LoVo (cell line): ENCODE results near the gene GSG1L.

Experiments used
- DNase-seq: peaks from one replicate; pipeline ENCODE4 v3.0.0-alpha.2; 2016; ENCODE audit warnings: low spot score

GSG1L gene

GRCh38 chr16:28014851-28015250, 48.7 kb downstream of the GSG1L start:
- no peak for DNase-seq

GRCh38 chr16:28013878-28014277, 49.6 kb downstream of the GSG1L start:
- no peak for DNase-seq

GRCh38 chr16:28013392-28013791, 50.1 kb downstream of the GSG1L start:
- no peak for DNase-seq

- no peak for DNase-seq
These were observed 51.5 kb downstream of the GSG1L start for GRCh38 chr16:28011971-28012445.

- DNase-seq, result no peak
These were observed 52.3 kb downstream of the GSG1L start for GRCh38 chr16:28011223-28011622.

- DNase-seq, result no peak
These were observed 52.8 kb downstream of the GSG1L start for GRCh38 chr16:28010671-28011070.

- DNase-seq, result no peak
These were observed 53.7 kb downstream of the GSG1L start for GRCh38 chr16:28009586-28010373.

- no peak for DNase-seq
These were observed 59.6 kb downstream of the GSG1L start for GRCh38 chr16:28003923-28004322.

- DNase-seq, result no peak
These were observed 60.3 kb downstream of the GSG1L start for GRCh38 chr16:28003021-28003865.

- no peak for DNase-seq
These were observed 61.9 kb downstream of the GSG1L start for GRCh38 chr16:28001642-28002041.

GRCh38 chr16:28001184-28001583, 62.3 kb downstream of the GSG1L start:
- DNase-seq, result no peak

GRCh38 chr16:28000314-28001169, 63.0 kb downstream of the GSG1L start:
- DNase-seq, result no peak

- no peak for DNase-seq
These were observed 63.8 kb downstream of the GSG1L start for GRCh38 chr16:27999687-28000086.

GRCh38 chr16:27995378-27995777, 68.1 kb downstream of the GSG1L start:
- DNase-seq, result no peak

- DNase-seq, result no peak
These were observed 68.8 kb downstream of the GSG1L start for GRCh38 chr16:27994686-27995085.

- no peak for DNase-seq
These were observed 69.9 kb downstream of the GSG1L start for GRCh38 chr16:27993587-27993986.

GRCh38 chr16:27991876-27992275, 71.6 kb downstream of the GSG1L start:
- DNase-seq, result no peak

GRCh38 chr16:27985981-27986380, 77.5 kb downstream of the GSG1L start:
- no peak for DNase-seq

- DNase-seq, result no peak
These were observed 79.4 kb downstream of the GSG1L start for GRCh38 chr16:27984121-27984520.

- DNase-seq, result no peak
These were observed 80.3 kb downstream of the GSG1L start for GRCh38 chr16:27983244-27983643.

GRCh38 chr16:27982184-27982583, 81.3 kb downstream of the GSG1L start:
- no peak for DNase-seq
